GM12892 (cell line): ENCODE measurements around the gene BLVRA.

ENCODE experiments used
- POLR2A ChIP-seq: IDR thresholded peaks from 2 replicates; pipeline ENCODE4 v1.6.1; 2011; ENCODE audit warnings: low read depth, low read length, control low read depth
- POLR2AphosphoS5 ChIP-seq: IDR thresholded peaks from 2 replicates; pipeline ENCODE4 v1.6.1; 2011; ENCODE audit warnings: low read depth, low read length, control low read depth
- TAF1 ChIP-seq: IDR thresholded peaks from 2 replicates; pipeline ENCODE4 v1.6.1; 2011; ENCODE audit warnings: low read depth, mild to moderate bottlenecking, control low read depth, low read length, borderline replicate concordance

DNA sequence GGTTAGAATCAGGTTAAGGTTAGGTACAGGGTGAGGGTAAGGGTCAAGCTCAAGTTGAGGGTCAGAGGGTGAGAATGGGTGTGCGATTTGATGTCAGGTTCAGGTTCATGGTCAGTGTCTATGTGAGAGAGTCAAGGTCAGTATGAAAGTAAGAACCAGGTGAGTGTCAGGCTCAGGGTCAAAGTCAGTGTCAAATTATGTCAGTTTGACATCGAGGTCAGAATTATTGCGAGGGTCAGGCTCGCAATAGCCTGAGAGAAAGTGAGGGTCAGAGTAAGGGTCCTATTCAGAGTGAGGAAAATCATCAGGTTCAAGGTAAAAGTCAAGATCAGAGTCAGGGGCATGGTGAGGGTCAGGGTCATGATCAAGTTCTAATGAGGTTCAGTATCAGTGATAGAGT, 97.8 kb downstream of the BLVRA start:
- TF ChIP-seq TAF1 (no peak), POLR2A (no peak), POLR2AphosphoS5 (no peak)
